ENCODE measurements around the gene DCDC2B.

DNA sequence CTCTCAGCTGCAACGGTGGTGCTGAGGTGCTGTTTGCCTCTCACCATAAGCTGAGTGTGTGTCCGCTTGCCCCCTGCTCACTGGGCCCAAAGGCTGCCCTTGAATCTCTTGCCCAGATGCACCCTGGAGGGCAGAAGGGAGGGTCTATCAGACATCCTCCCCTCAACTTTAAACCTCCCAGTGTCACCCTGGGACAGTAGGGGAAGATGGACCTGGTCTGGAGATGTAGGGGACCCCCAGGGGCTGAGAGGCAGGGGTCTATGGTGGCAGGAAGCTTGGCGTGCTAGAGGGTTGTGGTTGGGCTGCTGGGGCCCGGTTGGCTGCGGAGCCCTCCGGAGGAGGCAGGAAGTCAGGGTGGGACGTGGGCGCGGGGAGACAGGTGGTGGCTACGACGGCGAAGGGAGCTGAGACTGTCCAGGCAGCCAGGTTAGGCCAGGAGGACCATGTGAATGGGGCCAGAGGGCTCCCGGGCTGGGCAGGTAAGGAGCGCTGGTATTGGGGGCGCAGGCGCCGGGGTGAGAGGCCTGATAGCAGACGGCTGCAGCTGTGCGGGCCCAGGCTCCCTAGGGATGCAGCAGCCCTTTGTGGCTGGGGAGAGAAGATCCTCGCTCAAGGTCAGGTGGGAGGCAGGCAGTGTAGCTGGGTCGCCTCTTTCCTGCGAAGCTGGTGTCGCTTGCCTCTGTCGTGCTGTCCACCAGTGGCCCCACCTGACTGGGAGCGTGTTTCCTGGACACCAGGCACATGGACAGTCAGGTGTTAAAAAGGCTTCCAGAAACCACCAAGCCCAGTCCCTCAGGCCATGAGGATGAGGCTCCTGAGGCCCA, 42.2 kb downstream of the DCDC2B start, which contains the start of gene LCK:
- TF ChIP-seq, protein P1, sequence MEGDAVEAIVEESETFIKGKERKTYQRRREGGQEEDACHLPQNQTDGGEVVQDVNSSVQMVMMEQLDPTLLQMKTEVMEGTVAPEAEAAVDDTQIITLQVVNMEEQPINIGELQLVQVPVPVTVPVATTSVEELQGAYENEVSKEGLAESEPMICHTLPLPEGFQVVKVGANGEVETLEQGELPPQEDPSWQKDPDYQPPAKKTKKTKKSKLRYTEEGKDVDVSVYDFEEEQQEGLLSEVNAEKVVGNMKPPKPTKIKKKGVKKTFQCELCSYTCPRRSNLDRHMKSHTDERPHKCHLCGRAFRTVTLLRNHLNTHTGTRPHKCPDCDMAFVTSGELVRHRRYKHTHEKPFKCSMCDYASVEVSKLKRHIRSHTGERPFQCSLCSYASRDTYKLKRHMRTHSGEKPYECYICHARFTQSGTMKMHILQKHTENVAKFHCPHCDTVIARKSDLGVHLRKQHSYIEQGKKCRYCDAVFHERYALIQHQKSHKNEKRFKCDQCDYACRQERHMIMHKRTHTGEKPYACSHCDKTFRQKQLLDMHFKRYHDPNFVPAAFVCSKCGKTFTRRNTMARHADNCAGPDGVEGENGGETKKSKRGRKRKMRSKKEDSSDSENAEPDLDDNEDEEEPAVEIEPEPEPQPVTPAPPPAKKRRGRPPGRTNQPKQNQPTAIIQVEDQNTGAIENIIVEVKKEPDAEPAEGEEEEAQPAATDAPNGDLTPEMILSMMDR (IDR thresholded peaks at IDR 0.05; ENCODE audit: insufficient read depth, low read length, poor library complexity, severe bottlenecking) = no peak
- no peak for TF ChIP-seq EZH2phosphoT487 (conservative IDR thresholded peaks at IDR 0.05; ENCODE audit: low read length)

Measured in SU-DHL-6 (cell line).